ENCODE data around the gene HERPUD1. TPM values are rescaled to one million over a fixed set of nuclear protein-coding genes. Genes with fewer than 3 reads are reported as not detected.

The HERPUD1 gene
- total and polyA plus RNA-seq, 12 donors: 26.4 to 570 (median 209) TPM

DNA sequence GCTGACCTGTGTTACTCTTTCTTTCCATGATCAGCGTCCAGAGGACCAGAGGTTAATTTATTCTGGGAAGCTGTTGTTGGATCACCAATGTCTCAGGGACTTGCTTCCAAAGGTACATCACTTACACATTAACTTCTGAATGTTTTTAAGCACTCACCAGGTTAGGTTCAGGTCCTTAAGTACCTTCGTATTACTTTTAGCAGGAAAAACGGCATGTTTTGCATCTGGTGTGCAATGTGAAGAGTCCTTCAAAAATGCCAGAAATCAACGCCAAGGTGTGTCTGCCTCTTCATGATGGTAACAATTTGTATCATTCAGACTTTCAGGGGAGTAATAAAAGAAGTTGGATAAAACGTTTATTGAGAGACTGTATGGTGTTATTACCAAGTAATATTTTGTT, 3.3 kb downstream of the HERPUD1 start:
- Histone ChIP-seq H3K4me1 (replicated peaks in 1 of 2) (peaks cover 18 to 51% of the 10 kb centered on the region in 2 donors), H3K9me3 (replicated peaks in 1 of 3) (no peaks in the 10 kb centered on the region), H3K36me3 (replicated peaks in 1 of 2) (peaks cover 0 to 54% of the 10 kb centered on the region in 2 donors), H3K27me3 (no peaks in the 10 kb centered on the region), H3K4me3 (peak overlapping the region in 1 of 4 donors; percentile 74), H3K27ac (no peak overlapping the region)
- no peak for DNase-seq
- WGBS, 4 donors: 40 to 62% (median 50%) methylated on average over 5 of the region's 5 CpGs
- intact Hi-C loops (cut with DNase I): loop anchor here in 1 of 2 donors (5.0 kb wide), 1 partner anchor 57 kb away; no protein-coding TSS in a partner anchor
- no peak for TF ChIP-seq POLR2A (IDR thresholded peaks at IDR 0.05)

GRCh38 chr16:56936491-56936890, 4.5 kb downstream of the HERPUD1 start:
- intact Hi-C loops (cut with DNase I): loop anchor here in 1 of 2 donors (5.0 kb wide), 1 partner anchor 56 kb away; no protein-coding TSS in a partner anchor
- H3K27ac ChIP-seq: no peak overlapping the region
- peaks cover 0 to 66% of the 10 kb centered on the region in 2 donors for H3K36me3 ChIP-seq (replicated peaks in 1 of 2)
- TF ChIP-seq, protein P1, sequence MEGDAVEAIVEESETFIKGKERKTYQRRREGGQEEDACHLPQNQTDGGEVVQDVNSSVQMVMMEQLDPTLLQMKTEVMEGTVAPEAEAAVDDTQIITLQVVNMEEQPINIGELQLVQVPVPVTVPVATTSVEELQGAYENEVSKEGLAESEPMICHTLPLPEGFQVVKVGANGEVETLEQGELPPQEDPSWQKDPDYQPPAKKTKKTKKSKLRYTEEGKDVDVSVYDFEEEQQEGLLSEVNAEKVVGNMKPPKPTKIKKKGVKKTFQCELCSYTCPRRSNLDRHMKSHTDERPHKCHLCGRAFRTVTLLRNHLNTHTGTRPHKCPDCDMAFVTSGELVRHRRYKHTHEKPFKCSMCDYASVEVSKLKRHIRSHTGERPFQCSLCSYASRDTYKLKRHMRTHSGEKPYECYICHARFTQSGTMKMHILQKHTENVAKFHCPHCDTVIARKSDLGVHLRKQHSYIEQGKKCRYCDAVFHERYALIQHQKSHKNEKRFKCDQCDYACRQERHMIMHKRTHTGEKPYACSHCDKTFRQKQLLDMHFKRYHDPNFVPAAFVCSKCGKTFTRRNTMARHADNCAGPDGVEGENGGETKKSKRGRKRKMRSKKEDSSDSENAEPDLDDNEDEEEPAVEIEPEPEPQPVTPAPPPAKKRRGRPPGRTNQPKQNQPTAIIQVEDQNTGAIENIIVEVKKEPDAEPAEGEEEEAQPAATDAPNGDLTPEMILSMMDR (IDR thresholded peaks at IDR 0.05): no peak
- no peak for TF ChIP-seq POLR2A (IDR thresholded peaks at IDR 0.05)
- WGBS, 4 donors: 59 to 65% (median 63%) methylated on average over 5 of the region's 5 CpGs
- peak overlapping the region in 1 of 4 donors; percentile 17 for H3K4me3 ChIP-seq
- no peaks in the 10 kb centered on the region for H3K9me3 ChIP-seq (replicated peaks in 1 of 3)
- no peaks in the 10 kb centered on the region for H3K27me3 ChIP-seq
- H3K4me1 ChIP-seq (replicated peaks in 1 of 2): peaks cover 15 to 46% of the 10 kb centered on the region in 2 donors
- DNase-seq: no peak

DNA sequence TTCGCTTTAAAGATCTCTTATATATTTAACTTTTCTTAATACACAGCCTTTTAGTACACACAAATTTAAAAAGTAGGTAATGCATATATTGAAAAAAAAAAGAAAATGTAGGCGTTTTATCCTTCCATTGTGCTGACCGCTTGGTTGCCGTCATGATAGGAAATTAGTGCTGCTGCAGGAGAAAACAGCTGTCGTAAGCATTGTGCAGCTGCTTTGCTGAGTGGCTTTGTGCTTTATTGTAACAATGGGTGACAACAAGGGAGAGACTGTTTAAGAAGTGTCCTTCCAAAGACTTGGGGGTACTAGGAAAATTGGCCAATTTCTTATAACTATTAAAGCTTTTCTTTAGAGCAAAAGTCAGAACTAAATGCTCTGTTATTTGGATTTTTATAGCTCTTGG, 5.0 kb downstream of the HERPUD1 start:
- peaks cover 0 to 71% of the 10 kb centered on the region in 2 donors for H3K36me3 ChIP-seq (replicated peaks in 1 of 2)
- no peaks in the 10 kb centered on the region for H3K27me3 ChIP-seq
- intact Hi-C loops (cut with DNase I): loop anchor here in 1 of 2 donors (5.0 kb wide), 1 partner anchor 55 kb away; no protein-coding TSS in a partner anchor
- H3K4me3 ChIP-seq: peak overlapping the region in 1 of 4 donors; percentile 17
- WGBS, 4 donors: 77 to 81% (median 79%) methylated on average over 5 of the region's 5 CpGs
- no peak for DNase-seq
- H3K4me1 ChIP-seq (replicated peaks in 1 of 2): peaks cover 13 to 44% of the 10 kb centered on the region in 2 donors
- TF ChIP-seq, protein P1 (IDR thresholded peaks at IDR 0.05): no peak
- TF ChIP-seq POLR2A (IDR thresholded peaks at IDR 0.05): no peak
- no peaks in the 10 kb centered on the region for H3K9me3 ChIP-seq (replicated peaks in 1 of 3)
- no peak overlapping the region for H3K27ac ChIP-seq

DNA sequence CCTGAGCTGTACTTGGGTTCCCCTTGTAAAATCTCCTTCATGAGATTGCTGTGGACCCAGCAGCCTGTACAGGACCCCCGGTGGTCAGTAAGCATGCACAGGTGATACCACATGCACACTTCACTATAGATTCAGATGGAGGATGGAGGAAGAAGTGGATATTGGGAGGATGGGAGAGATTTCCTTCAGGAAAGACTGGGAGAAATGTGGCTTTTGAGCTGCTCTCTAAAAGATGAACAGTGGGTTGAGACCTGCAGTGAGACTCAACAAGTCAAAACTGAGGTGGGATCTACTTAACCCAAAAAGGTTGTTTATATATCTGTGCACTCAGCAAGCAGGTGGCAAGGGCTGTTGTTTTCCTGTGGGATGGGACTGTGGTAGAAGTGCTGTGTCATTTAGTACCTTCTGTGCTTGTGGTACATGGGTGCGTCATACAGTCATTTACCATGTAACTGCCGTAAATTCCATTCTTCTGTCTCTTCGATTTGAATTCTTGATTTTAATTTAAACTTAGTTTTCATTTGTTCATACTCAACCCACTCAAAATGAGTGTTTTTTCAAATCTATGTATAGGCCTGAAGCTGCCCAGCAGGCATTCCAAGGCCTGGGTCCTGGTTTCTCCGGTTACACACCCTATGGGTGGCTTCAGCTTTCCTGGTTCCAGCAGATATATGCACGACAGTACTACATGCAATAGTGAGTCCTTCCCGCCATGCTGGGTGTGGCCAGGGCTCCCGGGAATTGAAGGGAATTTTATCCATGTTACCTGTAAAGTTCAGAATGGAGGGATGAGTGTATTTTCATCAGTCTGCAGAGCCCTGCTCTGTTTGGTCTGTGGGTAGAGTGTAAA, 6.9 kb downstream of the HERPUD1 start:
- Histone ChIP-seq H3K36me3 (replicated peaks in 1 of 2) (peaks cover 0 to 90% of the 10 kb centered on the region in 2 donors), H3K4me1 (replicated peaks in 1 of 2) (peaks cover 13 to 38% of the 10 kb centered on the region in 2 donors), H3K4me3 (no peak overlapping the region), H3K9me3 (replicated peaks in 1 of 3) (no peaks in the 10 kb centered on the region), H3K27ac (no peak overlapping the region), H3K27me3 (no peaks in the 10 kb centered on the region)
- 79 to 83% (median 81%) methylated on average over 8 of the region's 8 CpGs for WGBS, 4 donors
- DNase-seq: no peak
- intact Hi-C loops (cut with DNase I): loop anchor here in 1 of 2 donors (5.0 kb wide), 1 partner anchor 53 kb away; no protein-coding TSS in a partner anchor
- TF ChIP-seq POLR2A (IDR thresholded peaks at IDR 0.05): no peak
- TF ChIP-seq, protein P1 (IDR thresholded peaks at IDR 0.05): no peak

Measured in adrenal gland (tissue), 12 donors.